IMR-90 (cell line): ENCODE results near the gene USP32. TPM values are rescaled to one million over a fixed set of nuclear protein-coding genes. Genes with fewer than 3 reads are reported as not detected.

ENCODE experiments used
- ATAC-seq: fragments of 200-7000 bp; cut with Tn5 transposase; 2 replicates; pipeline ENCODE4 v1.9.1; 2020; ENCODE audit warnings: low read depth, mild to moderate bottlenecking, moderate library complexity
- BruUV-seq: library from RNA; stranded (reverse); fragments of 400-500 nt; replicated peaks from 2 replicates; lab custom pipeline; 2021; lab: Mats Ljungman, UMichigan
- CTCF ChIA-PET: fragments of 300-600 bp; formaldehyde crosslinking; extraction: SDS; loops from one replicate; lab custom pipeline; 2021; ENCODE audit warnings: antibody characterized with exemption; lab: Yijun Ruan, JAX
- POLR2A ChIA-PET: fragments of 300-600 bp; sonication (Branson Sonifier 250); formaldehyde crosslinking; loops from one replicate; lab custom pipeline; 2022; ENCODE audit warnings: antibody characterized with exemption; ENCODE audit not compliant: unreplicated experiment; lab: Charles Lee
- DNase-seq: peaks from one replicate; pipeline ENCODE4 v3.0.0; 2013
- H2AFZ ChIP-seq: replicated peaks from 2 replicates; pipeline ENCODE3; 2013; ENCODE audit warnings: low read length, mild to moderate bottlenecking; ENCODE audit not compliant: poor library complexity
- H2AK5ac ChIP-seq: 2 replicates; pipeline ENCODE4 v1.6.1; 2013; ENCODE audit warnings: low read depth, low read length, inconsistent platforms
- H2AK9ac ChIP-seq: replicated peaks from 2 replicates; pipeline ENCODE3; 2013; ENCODE audit warnings: mild to moderate bottlenecking, low read depth, low read length, moderate library complexity; ENCODE audit not compliant: poor library complexity
- H2BK120ac ChIP-seq: 2 replicates; pipeline ENCODE4 v1.6.1; 2013; ENCODE audit warnings: low read depth, low read length, inconsistent platforms
- H2BK15ac ChIP-seq: 3 replicates; pipeline ENCODE4 v1.6.1; 2013; ENCODE audit warnings: low read depth, low read length, inconsistent platforms
- H2BK20ac ChIP-seq: 2 replicates; pipeline ENCODE4 v1.6.1; 2013; ENCODE audit warnings: low read depth, mild to moderate bottlenecking, inconsistent platforms, low read length, moderate library complexity
- H2BK5ac ChIP-seq: 2 replicates; pipeline ENCODE4 v1.6.1; 2013; ENCODE audit warnings: mild to moderate bottlenecking, low read depth, low read length, inconsistent platforms; ENCODE audit not compliant: poor library complexity, severe bottlenecking
- H3K14ac ChIP-seq: replicated peaks from 2 replicates; pipeline ENCODE4 v1.6.1; 2013; ENCODE audit warnings: low read depth, low read length, inconsistent platforms
- H3K18ac ChIP-seq: 2 replicates; pipeline ENCODE4 v1.6.1; 2013; ENCODE audit warnings: low read depth, low read length, control low read depth
- H3K23ac ChIP-seq: 2 replicates; pipeline ENCODE4 v1.6.1; 2013; ENCODE audit warnings: low read depth, low read length, inconsistent platforms
- H3K27ac ChIP-seq: 2 replicates; pipeline ENCODE4 v1.5.1; 2013; ENCODE audit warnings: mild to moderate bottlenecking, control low read depth, low read length; ENCODE audit not compliant: insufficient read depth
- H3K27me3 ChIP-seq: 2 replicates; pipeline ENCODE4 v1.6.1; 2013; ENCODE audit warnings: low read length; ENCODE audit not compliant: control insufficient read depth, insufficient read depth
- H3K36me3 ChIP-seq: 2 replicates; pipeline ENCODE4 v1.6.1; 2013; ENCODE audit warnings: low read length, mixed read lengths; ENCODE audit not compliant: control insufficient read depth, insufficient read depth
- H3K4ac ChIP-seq: 2 replicates; pipeline ENCODE4 v1.6.1; 2013; ENCODE audit warnings: low read depth, low read length, inconsistent platforms
- H3K4me1 ChIP-seq: 2 replicates; pipeline ENCODE4 v1.6.1; 2013; ENCODE audit warnings: low read length, mixed read lengths; ENCODE audit not compliant: control insufficient read depth, insufficient read depth
- H3K4me2 ChIP-seq: 2 replicates; pipeline ENCODE4 v1.6.1; 2013; ENCODE audit warnings: low read depth, mild to moderate bottlenecking, control low read depth, low read length, moderate library complexity
- H3K4me3 ChIP-seq: 2 replicates; pipeline ENCODE4 v1.5.1; 2013; ENCODE audit warnings: low read depth, mild to moderate bottlenecking, control low read depth, low read length, moderate library complexity; ENCODE audit not compliant: insufficient read depth
- H3K56ac ChIP-seq: 2 replicates; pipeline ENCODE4 v1.6.1; 2013; ENCODE audit warnings: low read length, inconsistent platforms; ENCODE audit not compliant: insufficient read depth; ENCODE audit errors: extremely low read depth
- H3K79me1 ChIP-seq, 2 experiments: 2 replicates each; pipeline ENCODE4 v1.6.1; 2013; ENCODE audit warnings: low read length in 2 of 2, inconsistent platforms in 1 of 2, low read depth in 1 of 2
- H3K9ac ChIP-seq: 2 replicates; pipeline ENCODE4 v1.6.1; 2013; ENCODE audit warnings: low read depth, low read length, control low read depth
- H3K9me1 ChIP-seq: 2 replicates; pipeline ENCODE4 v1.6.1; 2013; ENCODE audit warnings: low read length, inconsistent platforms; ENCODE audit not compliant: insufficient read depth
- H3K9me3 ChIP-seq: 2 replicates; pipeline ENCODE4 v1.6.1; 2013; ENCODE audit warnings: low read length; ENCODE audit not compliant: control insufficient read depth, insufficient read depth
- H4K20me1 ChIP-seq: 2 replicates; pipeline ENCODE4 v1.6.1; 2013; ENCODE audit warnings: low read length, inconsistent platforms; ENCODE audit not compliant: insufficient read depth
- H4K5ac ChIP-seq: 2 replicates; pipeline ENCODE4 v1.6.1; 2013; ENCODE audit warnings: mild to moderate bottlenecking, low read depth, low read length, control low read depth
- H4K8ac ChIP-seq, 2 experiments: 2 replicates each; pipeline ENCODE4 v1.6.1; 2013; ENCODE audit warnings: low read depth in 2 of 2, low read length in 2 of 2, control low read depth in 1 of 2, inconsistent platforms in 1 of 2
- H4K91ac ChIP-seq: 2 replicates; pipeline ENCODE4 v1.6.1; 2013; ENCODE audit warnings: low read depth, low read length, inconsistent platforms; ENCODE audit not compliant: insufficient read depth
- BHLHE40 ChIP-seq: fragments of 150-350 bp; IDR thresholded peaks from 2 replicates; pipeline ENCODE4 v1.6.1; 2016; ENCODE audit warnings: mild to moderate bottlenecking, low read depth, low read length
- CHD1 ChIP-seq: IDR thresholded peaks from 2 replicates; pipeline ENCODE4 v1.6.1; 2012; ENCODE audit warnings: low read depth, low read length, improper control_type of control experiment
- FOS ChIP-seq: fragments of 150-350 bp; IDR thresholded peaks from 2 replicates; pipeline ENCODE4 v1.6.1; 2016; ENCODE audit warnings: low read depth, low read length
- MAFK ChIP-seq: IDR thresholded peaks from 2 replicates; pipeline ENCODE4 v1.6.1; 2012; ENCODE audit warnings: low read depth, low read length, improper control_type of control experiment
- MAZ ChIP-seq: IDR thresholded peaks from 2 replicates; pipeline ENCODE4 v1.6.1; 2012; ENCODE audit warnings: low read depth, mild to moderate bottlenecking, low read length, improper control_type of control experiment, moderate library complexity, borderline replicate concordance
- MXI1 ChIP-seq: IDR thresholded peaks from 2 replicates; pipeline ENCODE4 v1.6.1; 2012; ENCODE audit warnings: low read depth, mild to moderate bottlenecking, low read length, moderate library complexity, borderline replicate concordance
- NFE2L2 ChIP-seq: fragments of 150-350 bp; IDR thresholded peaks from 2 replicates; pipeline ENCODE4 v1.6.1; 2016; ENCODE audit warnings: low read depth, mild to moderate bottlenecking, low read length
- POLR2A ChIP-seq: IDR thresholded peaks from 2 replicates; pipeline ENCODE4 v1.6.1; 2012; ENCODE audit warnings: mild to moderate bottlenecking, low read depth, low read length
- RAD21 ChIP-seq: IDR thresholded peaks from 2 replicates; pipeline ENCODE4 v1.6.1; 2012; ENCODE audit warnings: low read length, improper control_type of control experiment
- RCOR1 ChIP-seq: IDR thresholded peaks from 2 replicates; pipeline ENCODE4 v1.6.1; 2012; ENCODE audit warnings: mild to moderate bottlenecking, low read length, improper control_type of control experiment; ENCODE audit not compliant: insufficient replicate concordance
- RFX5 ChIP-seq: IDR thresholded peaks from 2 replicates; pipeline ENCODE4 v1.8.0; 2012; ENCODE audit warnings: low read depth, mild to moderate bottlenecking, low read length, moderate library complexity
- SMC3 ChIP-seq: fragments of 150-350 bp; IDR thresholded peaks from 2 replicates; pipeline ENCODE4 v1.6.1; 2016; ENCODE audit warnings: low read depth, mild to moderate bottlenecking, antibody characterized with exemption, low read length, moderate library complexity
- WGBS, 2 experiments: methylation state at CpG; one replicate each; pipeline versions ENCODE4 v1.1.5 to v1.1.7; 2013; ENCODE audit warnings: missing lambda C conversion rate in 2 of 2; ENCODE audit not compliant: insufficient read length in 1 of 2; ENCODE audit errors: extremely low coverage in 2 of 2; 5-methylcytosine and 5-hydroxymethylcytosine counted together
- dilution Hi-C: fragments of 300-500 bp; cut with HindIII; formaldehyde crosslinking; loops from one replicate; pipeline ENCODE4 v1.14.3; 2018; ENCODE audit warnings: low sequenced_read_pairs; ENCODE audit not compliant: unreplicated experiment
- in situ Hi-C: fragments of 300-500 bp; cut with MboI; formaldehyde crosslinking; loops from 3 replicates; pipeline ENCODE4 v1.14.3; 2019; ENCODE audit warnings: low sequenced_read_pairs, inconsistent platforms, mixed read lengths
- intact Hi-C: fragments of 100-400 bp; cut with micrococcal nuclease; formaldehyde crosslinking; loops from 2 replicates; pipeline ENCODE4 v1.10.0; 2022
- polyA plus RNA-seq, 3 experiments: library from polyadenylated mRNA; depleted of rRNA; stranded (reverse); fragments of >200 nt; gene quantifications; 2 replicates each; pipeline ENCODE4 v1.2.3, GENCODE V29; 2012; ENCODE audit warnings: low replicate concordance in 1 of 3
- total RNA-seq: library from RNA; depleted of rRNA; stranded (reverse); fragments of >200 nt; gene quantifications from 2 replicates; pipeline ENCODE4 v1.2.3, GENCODE V29; 2012
- TF ChIP-seq, protein P1 (sequence below): conservative IDR thresholded peaks from 2 replicates; pipeline ENCODE4 v1.5.1; 2012; ENCODE audit warnings: mild to moderate bottlenecking, low read depth, low read length, improper control_type of control experiment
- TF ChIP-seq, protein P2 (sequence below): fragments of 150-350 bp; IDR thresholded peaks from 2 replicates; pipeline ENCODE4 v1.6.1; 2016; ENCODE audit warnings: low read depth, mild to moderate bottlenecking, low read length, moderate library complexity, borderline replicate concordance
- TF ChIP-seq, protein P3 (sequence below): fragments of 150-350 bp; IDR thresholded peaks from 2 replicates; pipeline ENCODE4 v1.6.1; 2017; ENCODE audit warnings: mild to moderate bottlenecking, antibody characterized with exemption, low read length, low read depth

Gene USP32
- total and polyA plus RNA-seq, 2 of the 4 experiments (the other 2 are of a cell fraction): 16.8 to 46.8 TPM

- DNase-seq (no peak), ATAC-seq (no peak)
- no peak overlapping the region for H2AK9ac ChIP-seq
- H2AFZ ChIP-seq: no peak overlapping the region
- no peak overlapping the region for H4K8ac ChIP-seq
- BruUV-seq: no TSS peak
- H3K9me1 ChIP-seq: peaks cover 16% of the 10 kb centered on the region
- no peaks in the 10 kb centered on the region for H3K9me3 ChIP-seq
- H3K9ac ChIP-seq: no peak overlapping the region
- H2BK120ac ChIP-seq: no peak overlapping the region
- ChIA-PET CTCF (no interaction called here), POLR2A (no interaction called here)
- H3K27me3 ChIP-seq: no peaks in the 10 kb centered on the region
- H3K36me3 ChIP-seq: peaks cover 9% of the 10 kb centered on the region; the same call in 1 of the 2 replicates
- in situ Hi-C loops: no loop called here
- H2BK5ac ChIP-seq: no peak overlapping the region
- no peak overlapping the region for H2BK15ac ChIP-seq
- peaks cover 6% of the 10 kb centered on the region for H3K4me1 ChIP-seq
- H4K20me1 ChIP-seq: peaks cover 36% of the 10 kb centered on the region; the same call in 1 of the 2 replicates
- peaks cover 27 to 69% of the 10 kb centered on the region in 2 experiments for H3K79me1 ChIP-seq
- no peak overlapping the region for H3K4me2 ChIP-seq
- H3K18ac ChIP-seq: no peak overlapping the region
- no peak overlapping the region for H3K4me3 ChIP-seq
- no peak overlapping the region for H4K91ac ChIP-seq
- intact Hi-C loops: no loop called here
- no peak overlapping the region for H3K23ac ChIP-seq
- H3K14ac ChIP-seq: no peak overlapping the region
- dilution Hi-C loops: no loop called here
- H4K5ac ChIP-seq: no peak overlapping the region
- TF ChIP-seq BHLHE40 (no peak), RAD21 (no peak), CHD1 (no peak), MXI1 (no peak), MAFK (no peak), SMC3 (no peak), POLR2A (no peak), FOS (no peak), NFE2L2 (no peak), MAZ (no peak), RFX5 (no peak), RCOR1 (no peak)
- TF ChIP-seq, protein P1, sequence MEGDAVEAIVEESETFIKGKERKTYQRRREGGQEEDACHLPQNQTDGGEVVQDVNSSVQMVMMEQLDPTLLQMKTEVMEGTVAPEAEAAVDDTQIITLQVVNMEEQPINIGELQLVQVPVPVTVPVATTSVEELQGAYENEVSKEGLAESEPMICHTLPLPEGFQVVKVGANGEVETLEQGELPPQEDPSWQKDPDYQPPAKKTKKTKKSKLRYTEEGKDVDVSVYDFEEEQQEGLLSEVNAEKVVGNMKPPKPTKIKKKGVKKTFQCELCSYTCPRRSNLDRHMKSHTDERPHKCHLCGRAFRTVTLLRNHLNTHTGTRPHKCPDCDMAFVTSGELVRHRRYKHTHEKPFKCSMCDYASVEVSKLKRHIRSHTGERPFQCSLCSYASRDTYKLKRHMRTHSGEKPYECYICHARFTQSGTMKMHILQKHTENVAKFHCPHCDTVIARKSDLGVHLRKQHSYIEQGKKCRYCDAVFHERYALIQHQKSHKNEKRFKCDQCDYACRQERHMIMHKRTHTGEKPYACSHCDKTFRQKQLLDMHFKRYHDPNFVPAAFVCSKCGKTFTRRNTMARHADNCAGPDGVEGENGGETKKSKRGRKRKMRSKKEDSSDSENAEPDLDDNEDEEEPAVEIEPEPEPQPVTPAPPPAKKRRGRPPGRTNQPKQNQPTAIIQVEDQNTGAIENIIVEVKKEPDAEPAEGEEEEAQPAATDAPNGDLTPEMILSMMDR: no peak
- TF ChIP-seq, protein P2, sequence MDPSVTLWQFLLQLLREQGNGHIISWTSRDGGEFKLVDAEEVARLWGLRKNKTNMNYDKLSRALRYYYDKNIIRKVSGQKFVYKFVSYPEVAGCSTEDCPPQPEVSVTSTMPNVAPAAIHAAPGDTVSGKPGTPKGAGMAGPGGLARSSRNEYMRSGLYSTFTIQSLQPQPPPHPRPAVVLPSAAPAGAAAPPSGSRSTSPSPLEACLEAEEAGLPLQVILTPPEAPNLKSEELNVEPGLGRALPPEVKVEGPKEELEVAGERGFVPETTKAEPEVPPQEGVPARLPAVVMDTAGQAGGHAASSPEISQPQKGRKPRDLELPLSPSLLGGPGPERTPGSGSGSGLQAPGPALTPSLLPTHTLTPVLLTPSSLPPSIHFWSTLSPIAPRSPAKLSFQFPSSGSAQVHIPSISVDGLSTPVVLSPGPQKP: no peak
- TF ChIP-seq, protein P3, sequence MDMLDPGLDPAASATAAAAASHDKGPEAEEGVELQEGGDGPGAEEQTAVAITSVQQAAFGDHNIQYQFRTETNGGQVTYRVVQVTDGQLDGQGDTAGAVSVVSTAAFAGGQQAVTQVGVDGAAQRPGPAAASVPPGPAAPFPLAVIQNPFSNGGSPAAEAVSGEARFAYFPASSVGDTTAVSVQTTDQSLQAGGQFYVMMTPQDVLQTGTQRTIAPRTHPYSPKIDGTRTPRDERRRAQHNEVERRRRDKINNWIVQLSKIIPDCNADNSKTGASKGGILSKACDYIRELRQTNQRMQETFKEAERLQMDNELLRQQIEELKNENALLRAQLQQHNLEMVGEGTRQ: no peak
- H3K27ac ChIP-seq: no peak overlapping the region
- no peak overlapping the region for H3K56ac ChIP-seq
- no peak overlapping the region for H2BK20ac ChIP-seq
- H3K4ac ChIP-seq: no peak overlapping the region
- WGBS, 2 experiments: no CpG with 5 or more reads among the region's 1 CpG
- no peak overlapping the region for H2AK5ac ChIP-seq
Observed at GRCh38 chr17:60323754-60324153, 68.2 kb downstream of the USP32 start.
